ENCODE results near the gene TMEM269.

Gene TMEM269

DNA sequence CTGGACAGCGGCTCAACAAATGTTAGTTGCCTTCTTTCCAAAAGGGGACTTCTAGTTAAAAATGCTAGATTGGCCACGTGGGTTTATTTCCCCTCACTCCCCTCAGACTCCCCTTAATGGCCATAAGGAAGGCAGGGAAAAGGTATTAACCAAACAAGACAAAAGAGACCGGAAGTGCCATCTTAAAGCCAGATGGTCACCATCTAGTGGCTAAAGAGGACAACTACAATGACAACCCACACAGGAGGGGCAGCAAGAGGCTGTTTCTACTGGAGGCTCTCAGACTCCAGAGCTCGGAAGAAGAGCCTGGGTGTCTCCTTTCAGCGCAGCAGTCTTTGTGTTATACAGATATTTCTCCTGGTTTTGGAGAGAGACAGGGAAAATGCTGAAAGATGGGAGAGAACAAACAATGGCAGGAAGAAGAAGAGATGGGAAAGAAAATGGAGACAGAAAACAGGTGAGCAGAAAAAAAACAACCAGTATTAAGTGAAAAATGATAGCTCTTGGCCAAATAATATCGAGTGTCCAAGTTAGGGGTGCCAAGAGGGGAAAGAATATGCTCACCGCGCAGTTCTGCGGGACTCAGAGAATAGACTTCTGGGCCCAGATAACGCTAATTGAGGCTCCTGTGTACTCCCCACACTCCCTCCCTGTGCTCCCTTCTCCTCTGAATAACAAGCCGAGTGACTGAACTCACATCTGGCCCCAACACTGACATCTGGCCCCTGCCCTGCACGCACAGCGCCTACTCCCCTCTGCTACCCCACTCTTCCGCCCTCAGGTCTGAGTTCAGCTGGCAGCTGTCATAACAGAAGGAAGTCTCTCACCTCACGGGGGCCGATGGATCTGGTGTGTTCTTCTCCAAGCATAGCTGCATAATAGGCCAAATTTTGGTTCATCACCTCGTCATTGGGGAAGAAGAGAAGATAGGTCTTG, 27.6 kb upstream of the TMEM269 start:
- no peak overlapping the region for H3K4me3 ChIP-seq (ENCODE audit: low read depth, low read length)
- H3K9me3 ChIP-seq (ENCODE audit: control insufficient read depth, insufficient read depth, low read depth, low read length) = no peaks in the 10 kb centered on the region
- CTCF ChIA-PET = interaction anchor here (0.6 to 1.9 kb wide), 18 partner anchors 10 to 895 kb away, joined by 3 to 14 read pairs (median 3); partner anchors contain the start of genes C1orf50, CCDC30 and P3H1
- POLR2A ChIA-PET = interaction anchor here (2.4 kb wide), 1 partner anchor 9 kb away, joined by 10 read pairs; the partner anchor contains the start of genes C1orf50 and P3H1
- H3K36me3 ChIP-seq (ENCODE audit: control insufficient read depth in 2 of 2, insufficient read depth in 1 of 2, low read length in 2 of 2) = peaks cover 23 to 96% of the 10 kb centered on the region in 2 experiments
- no peak overlapping the region for H3K27ac ChIP-seq (ENCODE audit: extremely low read depth, low read depth, low read length)
- H3K4me1 ChIP-seq (ENCODE audit: control insufficient read depth, insufficient read depth, low read length) = no peaks in the 10 kb centered on the region
- TF ChIP-seq ZNF354C (tag by site-specific recombination; IDR thresholded peaks at IDR 0.05; ENCODE audit: borderline replicate concordance, low read depth) = no peak
- peak; percentile 57 for TF ChIP-seq ZNF654 (tag by site-specific recombination; IDR thresholded peaks at IDR 0.05; ENCODE audit: low read depth)
- TF ChIP-seq, protein P1, sequence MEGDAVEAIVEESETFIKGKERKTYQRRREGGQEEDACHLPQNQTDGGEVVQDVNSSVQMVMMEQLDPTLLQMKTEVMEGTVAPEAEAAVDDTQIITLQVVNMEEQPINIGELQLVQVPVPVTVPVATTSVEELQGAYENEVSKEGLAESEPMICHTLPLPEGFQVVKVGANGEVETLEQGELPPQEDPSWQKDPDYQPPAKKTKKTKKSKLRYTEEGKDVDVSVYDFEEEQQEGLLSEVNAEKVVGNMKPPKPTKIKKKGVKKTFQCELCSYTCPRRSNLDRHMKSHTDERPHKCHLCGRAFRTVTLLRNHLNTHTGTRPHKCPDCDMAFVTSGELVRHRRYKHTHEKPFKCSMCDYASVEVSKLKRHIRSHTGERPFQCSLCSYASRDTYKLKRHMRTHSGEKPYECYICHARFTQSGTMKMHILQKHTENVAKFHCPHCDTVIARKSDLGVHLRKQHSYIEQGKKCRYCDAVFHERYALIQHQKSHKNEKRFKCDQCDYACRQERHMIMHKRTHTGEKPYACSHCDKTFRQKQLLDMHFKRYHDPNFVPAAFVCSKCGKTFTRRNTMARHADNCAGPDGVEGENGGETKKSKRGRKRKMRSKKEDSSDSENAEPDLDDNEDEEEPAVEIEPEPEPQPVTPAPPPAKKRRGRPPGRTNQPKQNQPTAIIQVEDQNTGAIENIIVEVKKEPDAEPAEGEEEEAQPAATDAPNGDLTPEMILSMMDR (tag by site-specific recombination; IDR thresholded peaks at IDR 0.05) = peak; percentile 66
- peak; percentile 7; the same call in 1 of the 2 replicates for TF ChIP-seq FEZF1 (tag by site-specific recombination; IDR thresholded peaks at IDR 0.05)
- 0 out of 2 replicates have a peak, but pooled peaks have one; percentile 88 for TF ChIP-seq ZNF664 (tag by site-specific recombination; IDR thresholded peaks at IDR 0.05)
- no peak for TF ChIP-seq ZNF791 (tag by site-specific recombination; IDR thresholded peaks at IDR 0.05)
- TF ChIP-seq, protein P2, sequence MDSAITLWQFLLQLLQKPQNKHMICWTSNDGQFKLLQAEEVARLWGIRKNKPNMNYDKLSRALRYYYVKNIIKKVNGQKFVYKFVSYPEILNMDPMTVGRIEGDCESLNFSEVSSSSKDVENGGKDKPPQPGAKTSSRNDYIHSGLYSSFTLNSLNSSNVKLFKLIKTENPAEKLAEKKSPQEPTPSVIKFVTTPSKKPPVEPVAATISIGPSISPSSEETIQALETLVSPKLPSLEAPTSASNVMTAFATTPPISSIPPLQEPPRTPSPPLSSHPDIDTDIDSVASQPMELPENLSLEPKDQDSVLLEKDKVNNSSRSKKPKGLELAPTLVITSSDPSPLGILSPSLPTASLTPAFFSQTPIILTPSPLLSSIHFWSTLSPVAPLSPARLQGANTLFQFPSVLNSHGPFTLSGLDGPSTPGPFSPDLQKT (IDR thresholded peaks at IDR 0.05; ENCODE audit: borderline replicate concordance, low read depth, low read length) = peak; percentile 67; the same call in 1 of the 2 replicates
- no peak for TF ChIP-seq ZNF394 (tag by site-specific recombination; IDR thresholded peaks at IDR 0.05; ENCODE audit: borderline replicate concordance)
- TF ChIP-seq, protein P3, sequence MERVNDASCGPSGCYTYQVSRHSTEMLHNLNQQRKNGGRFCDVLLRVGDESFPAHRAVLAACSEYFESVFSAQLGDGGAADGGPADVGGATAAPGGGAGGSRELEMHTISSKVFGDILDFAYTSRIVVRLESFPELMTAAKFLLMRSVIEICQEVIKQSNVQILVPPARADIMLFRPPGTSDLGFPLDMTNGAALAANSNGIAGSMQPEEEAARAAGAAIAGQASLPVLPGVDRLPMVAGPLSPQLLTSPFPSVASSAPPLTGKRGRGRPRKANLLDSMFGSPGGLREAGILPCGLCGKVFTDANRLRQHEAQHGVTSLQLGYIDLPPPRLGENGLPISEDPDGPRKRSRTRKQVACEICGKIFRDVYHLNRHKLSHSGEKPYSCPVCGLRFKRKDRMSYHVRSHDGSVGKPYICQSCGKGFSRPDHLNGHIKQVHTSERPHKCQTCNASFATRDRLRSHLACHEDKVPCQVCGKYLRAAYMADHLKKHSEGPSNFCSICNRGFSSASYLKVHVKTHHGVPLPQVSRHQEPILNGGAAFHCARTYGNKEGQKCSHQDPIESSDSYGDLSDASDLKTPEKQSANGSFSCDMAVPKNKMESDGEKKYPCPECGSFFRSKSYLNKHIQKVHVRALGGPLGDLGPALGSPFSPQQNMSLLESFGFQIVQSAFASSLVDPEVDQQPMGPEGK (tag by site-specific recombination; IDR thresholded peaks at IDR 0.05) = no peak
- TF ChIP-seq IKZF3 (tag by site-specific recombination; IDR thresholded peaks at IDR 0.05) = 0 out of 2 replicates have a peak, but pooled peaks have one; percentile 22
- 0 out of 2 replicates have a peak, but pooled peaks have one; percentile 25 for TF ChIP-seq TRIM28 (IDR thresholded peaks at IDR 0.05; ENCODE audit: borderline replicate concordance, low read length)

DNA sequence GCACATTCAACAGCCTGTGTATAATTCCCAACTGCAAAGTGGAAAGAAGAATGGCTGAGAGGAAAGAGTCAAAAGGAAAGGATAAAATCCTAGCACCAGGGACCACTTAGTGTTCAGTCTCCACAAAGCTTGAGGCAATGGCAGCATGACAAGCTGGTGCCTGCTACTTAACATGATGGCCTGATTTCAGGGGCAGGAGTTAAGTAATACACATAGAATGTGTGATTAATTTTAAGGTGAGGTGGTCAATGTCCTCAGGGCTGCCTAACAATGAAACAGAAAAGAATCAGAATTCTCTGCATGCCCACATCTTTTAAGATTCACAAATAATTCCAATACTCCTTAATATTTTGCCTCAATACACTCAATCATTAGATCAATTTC, 26.9 kb upstream of the TMEM269 start:
- ChIA-PET POLR2A (interaction anchor here (2.4 kb wide), 1 partner anchor 9 kb away, joined by 10 read pairs; the partner anchor contains the start of genes C1orf50 and P3H1), CTCF (interaction anchor here (0.6 to 1.9 kb wide), 9 partner anchors 9 to 419 kb away, joined by 3 to 14 read pairs (median 4); partner anchors contain the start of genes C1orf50, CCDC30 and P3H1)
- Histone ChIP-seq H3K36me3 (ENCODE audit: control insufficient read depth in 2 of 2, insufficient read depth in 1 of 2, low read length in 2 of 2) (peaks cover 23 to 95% of the 10 kb centered on the region in 2 experiments), H3K4me3 (ENCODE audit: low read depth, low read length) (no peak overlapping the region), H3K27ac (ENCODE audit: extremely low read depth, low read depth, low read length) (no peak overlapping the region), H3K4me1 (ENCODE audit: control insufficient read depth, insufficient read depth, low read length) (no peaks in the 10 kb centered on the region), H3K9me3 (ENCODE audit: control insufficient read depth, insufficient read depth, low read depth, low read length) (no peaks in the 10 kb centered on the region)
- no peak for TF ChIP-seq ZBTB8A (tag by site-specific recombination; IDR thresholded peaks at IDR 0.05)
- TF ChIP-seq ZBTB48 (tag by site-specific recombination; IDR thresholded peaks at IDR 0.05) = no peak

DNA sequence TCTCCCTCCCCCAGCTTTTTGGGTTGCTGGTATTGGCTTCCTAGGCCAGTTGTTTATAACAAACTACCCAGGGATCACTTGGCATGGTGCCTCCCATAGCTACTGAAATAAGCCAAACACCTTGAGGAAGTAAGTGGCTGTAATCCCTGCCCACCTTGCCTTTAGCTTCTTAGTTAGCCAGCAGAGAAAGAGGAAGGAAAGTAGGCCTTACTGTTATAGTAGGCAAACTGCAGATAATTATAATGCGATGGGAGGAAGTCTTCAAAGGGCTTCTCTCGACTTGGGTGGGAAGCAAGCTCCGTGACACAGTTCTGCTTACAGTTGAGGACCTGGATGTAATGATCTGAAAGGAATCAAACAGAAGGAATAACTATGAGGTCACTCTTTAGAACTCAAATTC, 26.1 kb upstream of the TMEM269 start:
- Histone ChIP-seq H3K27ac (ENCODE audit: extremely low read depth, low read depth, low read length) (no peak overlapping the region), H3K36me3 (ENCODE audit: control insufficient read depth in 2 of 2, insufficient read depth in 1 of 2, low read length in 2 of 2) (peaks cover 21 to 88% of the 10 kb centered on the region in 2 experiments), H3K4me1 (ENCODE audit: control insufficient read depth, insufficient read depth, low read length) (no peaks in the 10 kb centered on the region), H3K9me3 (ENCODE audit: control insufficient read depth, insufficient read depth, low read depth, low read length) (no peaks in the 10 kb centered on the region), H3K4me3 (ENCODE audit: low read depth, low read length) (no peak overlapping the region)
- no peak for TF ChIP-seq ZNF24 (tag by site-specific recombination; IDR thresholded peaks at IDR 0.05)
- TF ChIP-seq, protein P4, sequence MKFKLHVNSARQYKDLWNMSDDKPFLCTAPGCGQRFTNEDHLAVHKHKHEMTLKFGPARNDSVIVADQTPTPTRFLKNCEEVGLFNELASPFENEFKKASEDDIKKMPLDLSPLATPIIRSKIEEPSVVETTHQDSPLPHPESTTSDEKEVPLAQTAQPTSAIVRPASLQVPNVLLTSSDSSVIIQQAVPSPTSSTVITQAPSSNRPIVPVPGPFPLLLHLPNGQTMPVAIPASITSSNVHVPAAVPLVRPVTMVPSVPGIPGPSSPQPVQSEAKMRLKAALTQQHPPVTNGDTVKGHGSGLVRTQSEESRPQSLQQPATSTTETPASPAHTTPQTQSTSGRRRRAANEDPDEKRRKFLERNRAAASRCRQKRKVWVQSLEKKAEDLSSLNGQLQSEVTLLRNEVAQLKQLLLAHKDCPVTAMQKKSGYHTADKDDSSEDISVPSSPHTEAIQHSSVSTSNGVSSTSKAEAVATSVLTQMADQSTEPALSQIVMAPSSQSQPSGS (tag by site-specific recombination; IDR thresholded peaks at IDR 0.05; ENCODE audit: low read depth) = 0 out of 2 replicates have a peak, but pooled peaks have one; percentile 14
- CTCF ChIA-PET = interaction anchor here (0.5 to 1.6 kb wide), 7 partner anchors 11 to 1366 kb away, joined by 3 to 6 read pairs (median 4); no protein-coding TSS in a partner anchor
- POLR2A ChIA-PET = interaction anchor here (2.4 kb wide), 1 partner anchor 8 kb away, joined by 10 read pairs; the partner anchor contains the start of genes C1orf50 and P3H1
